PFSK-1 (cell line): Measurements from ENCODE around the gene SLC16A4.

ENCODE experiments used
- POLR2AphosphoS5 ChIP-seq: IDR thresholded peaks from 2 replicates; pipeline ENCODE4 v1.6.1; 2012; ENCODE audit warnings: low read depth, mild to moderate bottlenecking, control low read depth, low read length, moderate library complexity
- TAF1 ChIP-seq: IDR thresholded peaks from 2 replicates; pipeline ENCODE4 v1.6.1; 2012; ENCODE audit warnings: low read length, control low read depth, borderline replicate concordance; ENCODE audit not compliant: insufficient read depth

- no peak for TF ChIP-seq POLR2AphosphoS5
- no peak for TF ChIP-seq TAF1
Observed at GRCh38 chr1:110364221-110364620, 26.6 kb downstream of the SLC16A4 start.
